Esophagus mucosa (tissue), 1 donor: ENCODE measurements around the gene ZBTB25. TPM values are rescaled to one million over a fixed set of nuclear protein-coding genes. Genes with fewer than 3 reads are reported as not detected.

Experiments used
- total RNA-seq: library from RNA; stranded (reverse); gene quantifications from one replicate; pipeline ENCODE4 v1.2.4, GENCODE V29; 2023
- donor health status: DM: yes; HTN: yes; CAD: no.

Gene ZBTB25
- total RNA-seq, 1 donor from 2014 or later: 5.9 TPM

Other genes starting within 250 kb of the ZBTB25 start
- 0.48 TPM for gene ESR2, start 209.5 kb downstream of the ZBTB25 start, total RNA-seq
- gene MTHFD1, start 115.5 kb downstream of the ZBTB25 start, total RNA-seq: 76.0 TPM
- 0.16 TPM for gene AKAP5, start 38.3 kb downstream of the ZBTB25 start, total RNA-seq
- gene ZBTB1, start 932 bp upstream of the ZBTB25 start, total RNA-seq: 16.5 TPM
- 14.0 TPM for gene HSPA2, start 36.9 kb upstream of the ZBTB25 start, total RNA-seq
- gene PPP1R36, start 46.1 kb upstream of the ZBTB25 start, total RNA-seq: 0.20 TPM
- 62.9 TPM for gene PLEKHG3, start 200.6 kb upstream of the ZBTB25 start, total RNA-seq